Raji (cell line): Measurements from ENCODE around the gene KMT2E.

Experiments
- POLR2A ChIP-seq: IDR thresholded peaks from 2 replicates; pipeline ENCODE4 v1.6.1; 2011; ENCODE audit warnings: low read depth, low read length, control low read depth; ENCODE audit not compliant: insufficient read depth

The KMT2E gene

DNA sequence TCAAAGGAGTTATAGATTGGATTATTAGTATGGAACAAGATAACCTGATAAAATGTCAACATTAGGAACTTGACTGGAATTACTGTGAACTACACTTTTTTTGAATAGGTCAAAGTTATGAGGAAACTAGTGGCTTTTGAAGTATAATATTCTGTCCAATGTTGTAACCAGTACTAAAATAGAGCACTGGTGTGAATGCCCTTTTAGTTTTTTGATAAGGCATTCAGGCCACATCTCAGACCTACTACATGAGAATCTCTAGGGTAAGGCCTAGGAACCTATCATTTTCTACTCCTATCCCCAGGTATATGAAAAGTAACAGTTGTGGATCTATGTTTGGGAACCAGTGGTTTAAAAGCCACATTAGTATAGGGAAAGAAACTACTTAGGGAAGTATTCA lies 16.4 kb downstream of the KMT2E start:
- TF ChIP-seq POLR2A, result no peak

DNA sequence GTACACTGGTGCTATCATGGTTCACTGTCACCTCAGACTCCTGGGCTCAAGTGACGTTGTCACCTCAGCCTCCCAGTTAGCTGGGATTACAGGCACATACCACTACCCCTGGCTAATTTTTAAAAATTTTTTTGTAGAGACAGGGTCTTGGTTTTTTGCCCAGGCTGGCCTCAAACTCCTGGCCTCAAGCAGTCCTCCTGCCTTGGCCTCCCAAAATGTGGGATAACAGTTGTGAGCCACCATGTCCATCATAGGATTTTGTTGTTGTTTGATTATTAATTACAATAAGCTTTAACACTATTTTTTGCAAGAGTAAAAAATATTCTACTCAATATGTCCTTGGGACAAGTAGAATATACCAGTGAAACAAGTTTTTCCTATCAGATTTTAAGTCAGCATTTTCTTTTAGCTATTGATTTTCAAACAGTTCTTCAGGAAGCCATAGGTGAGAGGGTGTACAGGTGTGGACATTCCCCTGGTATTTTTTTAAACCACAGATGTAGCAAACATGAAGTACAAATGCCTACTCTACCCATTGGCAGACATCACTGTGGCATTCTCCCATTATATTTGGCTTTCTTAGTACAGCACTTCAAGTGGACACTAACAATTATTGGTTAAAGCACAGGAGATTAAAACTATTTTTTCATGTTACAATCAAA lies 18.7 kb downstream of the KMT2E start:
- no peak for TF ChIP-seq POLR2A

DNA sequence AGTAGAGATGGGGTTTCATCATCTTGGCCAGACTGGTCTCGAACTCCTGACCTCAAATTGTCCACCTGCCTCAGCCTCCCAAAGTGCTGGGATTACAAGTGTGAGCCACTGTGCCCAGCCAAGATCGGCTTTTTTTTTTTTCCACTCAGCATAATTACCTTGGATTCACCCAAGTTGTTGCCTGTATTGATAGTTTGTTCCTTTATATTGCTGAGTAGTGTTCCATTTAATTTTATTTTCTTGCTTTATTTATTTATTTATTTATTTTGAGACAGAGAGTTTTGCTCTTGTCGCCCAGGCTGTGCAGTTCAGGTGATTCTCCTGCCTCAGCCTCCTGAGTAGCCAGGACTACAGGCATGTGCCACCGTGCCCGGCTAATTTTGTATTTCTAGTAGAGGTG lies 21.3 kb downstream of the KMT2E start:
- no peak for TF ChIP-seq POLR2A

DNA sequence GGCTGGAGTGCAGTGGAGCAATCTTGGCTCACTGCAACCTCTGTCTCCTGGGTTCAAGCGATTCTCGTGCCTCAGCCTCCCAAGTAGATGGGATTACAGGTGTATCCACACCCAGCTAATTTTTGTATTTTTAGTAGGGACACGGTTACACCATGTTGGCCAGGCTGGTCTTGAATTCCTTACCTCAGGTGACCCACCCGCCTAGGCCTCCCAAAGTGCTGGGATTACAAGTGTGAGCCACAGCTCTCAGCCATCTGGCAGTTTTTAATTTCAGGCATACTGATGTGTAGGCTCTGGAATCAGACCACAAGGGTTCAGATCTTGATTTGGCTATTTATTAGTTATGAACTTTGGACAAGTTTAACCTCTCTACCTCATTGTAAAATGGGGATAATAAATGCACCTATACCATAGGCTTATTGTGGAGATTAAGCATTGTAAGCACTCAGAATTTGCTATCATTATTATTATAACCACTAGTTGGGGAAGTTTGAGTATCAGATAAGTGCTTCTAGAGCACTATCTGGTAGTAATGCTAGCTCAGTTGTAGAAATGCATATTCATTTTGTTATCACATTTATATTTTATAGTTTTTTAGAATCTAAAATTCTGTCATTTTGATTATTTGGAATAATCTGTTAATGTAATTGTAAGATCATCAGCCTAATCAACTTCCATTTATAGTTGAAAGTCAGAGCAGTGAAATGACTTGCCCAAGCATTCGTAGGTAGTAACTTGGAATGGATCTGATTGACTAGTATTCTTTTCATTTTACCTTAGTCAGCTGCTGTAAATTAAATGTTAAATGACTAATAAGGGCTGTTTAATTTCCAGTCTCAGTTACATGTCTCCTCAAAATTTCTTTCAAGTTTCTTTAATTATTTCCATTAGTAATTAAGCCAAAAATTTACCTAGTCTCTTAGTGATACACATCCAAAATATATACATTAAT lies 22.5 kb downstream of the KMT2E start:
- no peak for TF ChIP-seq POLR2A

DNA sequence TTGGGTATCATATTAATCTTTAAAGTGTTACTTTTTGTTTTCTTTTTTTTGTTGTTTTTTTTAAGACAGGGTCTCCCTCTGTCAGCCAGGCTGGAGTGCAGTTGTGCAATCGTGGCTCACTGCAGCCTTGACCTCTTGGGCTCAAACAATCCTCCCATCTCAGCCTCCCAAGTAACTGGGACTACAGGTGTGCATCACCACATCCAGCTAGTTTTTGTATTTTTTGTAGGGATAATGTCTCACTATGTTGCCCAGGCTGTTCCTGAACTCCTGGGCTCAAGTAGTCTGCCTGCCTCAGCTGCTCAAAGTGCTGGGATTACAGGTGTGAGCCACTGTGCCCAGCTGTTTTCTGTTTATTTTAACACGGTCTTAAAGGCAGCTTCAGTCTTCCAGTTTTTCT lies 23.3 kb downstream of the KMT2E start:
- TF ChIP-seq POLR2A, result no peak

DNA sequence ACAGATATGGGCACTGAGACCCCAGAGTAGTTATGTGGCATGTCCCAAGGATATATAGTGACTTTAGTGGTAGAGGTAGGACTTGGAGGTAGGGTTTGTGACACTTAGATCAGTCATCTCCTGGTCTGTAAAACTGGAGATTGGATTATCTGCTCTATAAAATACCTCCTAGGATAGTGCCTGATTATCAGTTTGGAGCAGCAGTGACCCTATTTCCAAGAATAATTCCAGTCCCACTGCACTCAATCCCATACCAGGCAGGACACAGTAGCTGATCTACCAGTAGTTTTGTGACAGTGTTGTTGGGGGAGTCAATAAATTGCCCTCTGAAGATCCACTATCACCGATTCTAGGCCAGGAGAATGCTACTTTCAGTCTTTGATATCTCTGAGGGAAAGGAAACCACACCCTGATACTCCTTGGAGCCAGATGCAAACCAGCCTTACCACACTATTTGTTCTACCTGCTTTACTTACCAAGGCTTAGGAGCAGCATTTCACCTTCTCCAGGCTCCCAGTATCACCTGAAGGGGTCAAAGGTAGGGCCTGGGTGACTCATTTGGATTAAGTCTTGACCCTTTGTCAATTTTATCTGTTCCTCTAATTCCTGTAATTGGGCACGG lies 30.6 kb downstream of the KMT2E start:
- no peak for TF ChIP-seq POLR2A

DNA sequence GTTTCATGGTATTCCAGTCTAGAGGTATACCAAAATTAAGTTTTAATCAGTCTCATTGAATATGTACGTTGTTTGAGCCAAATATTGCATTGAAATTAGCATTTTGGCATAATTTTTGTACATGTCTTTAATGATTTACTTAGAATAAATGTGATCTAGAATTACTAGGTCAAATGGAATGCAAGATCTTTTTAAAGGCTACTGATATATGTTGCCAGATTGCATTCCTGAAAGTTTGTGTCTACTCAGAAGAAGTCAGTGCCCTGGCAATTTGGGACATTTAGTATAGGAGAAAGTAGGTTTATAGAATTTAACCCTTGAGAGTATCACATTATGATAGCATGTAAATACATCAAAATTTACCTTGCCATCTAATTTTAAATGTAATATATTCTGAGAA lies 32.4 kb downstream of the KMT2E start:
- TF ChIP-seq POLR2A, result no peak

DNA sequence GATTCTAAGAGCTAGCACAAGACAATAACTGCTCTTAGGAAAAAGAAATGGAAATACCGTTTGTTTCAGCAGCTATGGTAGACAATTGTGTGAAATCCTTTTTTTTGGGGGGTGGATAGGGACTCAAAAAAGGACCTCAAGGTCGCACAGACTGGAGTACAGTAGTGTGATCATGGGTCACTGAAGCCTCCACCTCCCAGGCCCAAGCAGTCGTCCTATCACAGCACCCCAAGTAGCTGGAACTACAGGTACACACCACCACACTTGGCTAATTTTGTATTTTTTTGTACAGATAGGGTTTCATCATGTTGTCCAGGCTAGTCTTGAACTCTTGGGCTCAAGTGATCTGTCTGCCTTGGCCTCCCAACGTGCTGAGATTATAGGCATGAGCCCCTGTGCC lies 33.9 kb downstream of the KMT2E start:
- TF ChIP-seq POLR2A, result no peak

DNA sequence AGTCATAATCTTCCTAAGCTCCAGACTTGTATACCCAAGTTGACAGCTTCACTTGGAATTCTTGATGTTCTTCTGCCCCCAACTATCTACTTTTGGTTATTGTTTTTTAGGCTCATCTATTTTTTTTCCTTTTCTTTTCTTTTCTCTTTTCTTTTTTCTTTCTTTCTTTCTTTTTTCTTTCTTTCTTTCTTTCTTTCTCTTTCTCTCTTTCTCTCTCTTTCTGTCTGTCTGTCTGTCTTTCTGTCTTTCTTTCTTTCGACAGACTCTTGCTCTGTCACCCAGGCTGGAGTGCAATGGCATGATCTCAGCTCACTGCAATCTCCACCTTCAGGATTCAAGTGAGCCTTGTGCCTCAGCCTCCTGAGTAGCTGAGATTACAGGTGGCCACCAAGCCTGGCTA lies 36.5 kb downstream of the KMT2E start:
- TF ChIP-seq POLR2A, result no peak

DNA sequence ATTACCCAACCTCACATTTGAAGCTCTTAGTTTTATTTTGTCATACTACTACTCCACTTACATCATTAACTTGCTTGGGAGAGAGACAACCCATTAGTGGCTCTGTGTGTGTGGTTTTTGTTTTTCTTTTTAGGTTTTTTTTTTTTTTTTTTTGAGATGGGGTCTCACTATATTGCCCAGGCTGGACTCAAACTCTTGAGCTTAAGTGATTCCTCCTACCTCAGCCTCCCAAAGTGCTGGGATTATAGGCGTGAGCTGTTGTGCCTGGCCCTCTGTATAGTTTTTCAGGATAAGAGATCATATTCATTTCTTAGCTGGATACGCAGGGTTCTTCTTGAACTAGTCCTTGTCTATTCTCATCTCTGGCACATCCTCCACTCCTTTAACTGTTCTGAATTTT lies 41.1 kb downstream of the KMT2E start:
- no peak for TF ChIP-seq POLR2A

DNA sequence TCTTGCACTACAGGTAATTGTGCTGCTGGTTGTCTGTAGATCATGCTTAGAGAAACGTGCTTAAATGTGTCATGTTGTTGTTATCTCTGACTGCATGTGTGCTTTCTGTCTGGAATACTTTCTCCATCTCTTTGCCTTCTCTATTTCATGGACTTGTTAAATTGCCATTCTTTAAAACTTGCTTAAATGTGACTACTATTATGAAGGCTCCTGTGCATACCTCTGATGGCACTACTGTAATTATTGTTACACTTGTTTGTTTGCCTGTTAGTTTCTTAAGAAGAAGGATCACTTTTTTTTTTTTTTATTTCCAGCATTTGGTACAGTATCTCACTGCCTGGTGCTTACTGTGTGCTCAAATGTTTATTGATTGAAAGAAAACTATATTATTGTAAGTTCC lies 41.6 kb downstream of the KMT2E start:
- no peak for TF ChIP-seq POLR2A

DNA sequence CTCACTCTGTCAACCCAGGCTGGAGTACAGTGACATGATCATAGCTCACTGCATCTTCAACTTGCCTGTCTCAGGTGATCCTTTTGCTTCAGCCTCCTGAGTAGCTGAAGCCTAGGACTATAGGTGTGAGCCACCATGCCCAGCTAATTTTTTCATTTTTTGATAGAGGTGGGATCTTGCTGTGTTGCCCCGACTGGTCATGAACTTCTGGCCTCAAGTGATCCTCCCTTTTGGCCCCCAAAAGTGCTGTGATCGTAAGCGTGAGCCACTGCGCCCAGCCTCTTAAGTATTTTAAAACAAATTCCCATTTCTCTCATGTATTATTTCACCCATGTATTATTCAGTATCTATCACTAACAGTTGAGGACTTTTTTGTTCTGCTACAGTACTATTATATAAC lies 43.5 kb downstream of the KMT2E start:
- no peak for TF ChIP-seq POLR2A

DNA sequence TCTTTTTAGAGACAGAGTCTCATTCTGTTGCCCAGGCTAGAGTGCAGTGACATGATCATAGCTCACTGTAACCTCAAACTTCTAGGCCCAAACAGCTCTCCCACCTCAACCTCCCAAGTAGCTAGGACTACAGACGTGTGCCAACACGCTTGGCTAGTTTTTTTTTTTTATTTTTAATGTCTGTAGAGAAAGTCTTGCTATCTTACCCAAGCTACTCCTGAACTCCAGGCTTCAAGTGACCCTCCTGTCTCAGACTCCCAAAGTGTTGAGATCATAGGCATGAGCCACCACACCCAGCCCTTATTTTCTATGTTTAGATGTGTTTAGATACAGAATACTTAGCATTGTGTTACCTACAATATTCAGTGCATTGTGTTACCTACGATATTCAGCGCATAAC lies 46.4 kb downstream of the KMT2E start:
- TF ChIP-seq POLR2A, result no peak

DNA sequence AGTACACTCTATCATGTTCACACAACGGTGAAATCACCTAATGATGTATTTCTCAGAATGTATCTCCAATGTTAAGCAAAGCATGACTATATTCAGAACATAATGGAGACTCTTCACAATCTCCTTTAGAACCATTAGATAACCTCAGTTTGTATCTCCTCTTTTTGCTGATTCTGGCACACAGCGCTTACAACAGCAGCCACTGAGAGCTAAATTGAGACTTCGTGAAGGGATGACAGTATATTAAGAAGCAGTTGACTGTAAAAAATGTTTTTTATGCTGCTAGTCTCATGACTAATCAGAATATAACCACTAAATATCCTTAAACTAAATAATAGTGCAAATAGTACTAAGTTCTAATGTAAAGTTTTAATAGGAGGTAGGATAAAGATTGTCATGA lies 46.9 kb downstream of the KMT2E start:
- TF ChIP-seq POLR2A, result no peak

DNA sequence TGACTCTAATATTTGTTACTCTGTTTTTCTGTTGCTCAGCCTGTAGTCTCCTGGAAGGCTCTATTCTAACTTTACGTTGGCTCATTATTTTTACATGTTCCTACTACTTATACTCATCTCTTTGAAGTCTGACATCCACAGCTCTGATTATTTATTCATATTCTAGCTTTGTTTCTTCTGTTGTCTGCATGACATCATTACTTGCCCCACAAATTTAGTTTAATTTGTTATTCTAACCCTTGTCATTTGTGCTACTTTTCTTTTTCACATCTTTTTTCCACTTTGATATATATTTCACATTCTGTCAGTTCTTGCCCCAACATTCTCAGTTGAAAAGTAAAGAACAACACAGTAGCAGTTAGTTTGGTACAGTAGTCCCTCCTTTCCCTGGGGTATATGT lies 51.1 kb downstream of the KMT2E start:
- TF ChIP-seq POLR2A, result no peak

DNA sequence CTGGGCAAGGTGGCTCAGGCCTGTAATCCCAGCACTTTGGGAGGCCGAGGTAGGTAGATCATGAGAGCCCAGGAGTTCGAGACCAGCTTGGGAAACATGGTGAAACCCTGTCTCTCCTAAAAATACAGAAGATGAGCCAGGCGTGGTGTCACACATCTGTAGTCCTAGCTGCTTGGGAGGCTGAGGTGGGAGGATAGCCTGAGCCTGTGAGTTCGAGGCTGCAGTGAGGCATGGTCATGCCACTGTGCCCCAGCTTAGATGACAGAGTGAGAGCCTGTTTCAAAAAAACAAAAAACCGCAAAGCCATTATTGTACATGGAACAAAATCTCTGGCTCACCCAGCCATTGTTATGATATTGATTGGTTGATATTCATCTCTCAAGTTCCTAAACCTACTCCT lies 53.7 kb downstream of the KMT2E start:
- TF ChIP-seq POLR2A, result no peak
